Activated CD8-positive, alpha-beta memory T cell treated with anti-CD3 and anti-CD28 coated beads for 4 hours (primary cell): Measurements from ENCODE around the gene NXF1.
A peak's percentile ranks its signal among the peaks of the same experiment; 100 is the strongest.
"Not testable (repeated sequence)": the region's sequence is repeated elsewhere in the genome, so short reads cannot be mapped to it uniquely, and the experiment has no call there.

Experiments
- DNase-seq, 2 donors: peaks; one replicate each; pipeline ENCODE4 v3.0.0-alpha.2; 2020; ENCODE audit warnings: low read depth in 2 of 2

Gene NXF1

GRCh38 chr11:62805076-62805892 lies at the start of gene NXF1:
Gene NXF1 (minus strand): TSS chr11:62805440. CDS start chr11:62805356, 84 bp downstream.
- peak; percentile 87 for DNase-seq

GRCh38 chr11:62854013-62854824 lies 49.0 kb upstream of the NXF1 start:
- DNase-seq, result no peak

GRCh38 chr11:62853279-62853965 lies 48.2 kb upstream of the NXF1 start:
- no peak for DNase-seq

- no peak for DNase-seq
These were observed 47.4 kb upstream of the NXF1 start for GRCh38 chr11:62852523-62853188.

GRCh38 chr11:62851807-62852522 lies 46.7 kb upstream of the NXF1 start:
- DNase-seq, result no peak

- no peak for DNase-seq
These were observed 45.9 kb upstream of the NXF1 start for GRCh38 chr11:62850911-62851806.

GRCh38 chr11:62847767-62848314 lies 42.6 kb upstream of the NXF1 start:
- no peak for DNase-seq

- no peak for DNase-seq
These were observed 40.9 kb upstream of the NXF1 start for GRCh38 chr11:62846177-62846576.

- DNase-seq, result no peak
These were observed 38.9 kb upstream of the NXF1 start for GRCh38 chr11:62844154-62844553.

- no peak for DNase-seq
These were observed 38.2 kb upstream of the NXF1 start for GRCh38 chr11:62843466-62843865.

- DNase-seq, result not testable (repeated sequence)
These were observed 37.7 kb upstream of the NXF1 start for GRCh38 chr11:62842891-62843290.

- no peak for DNase-seq
These were observed 37.0 kb upstream of the NXF1 start for GRCh38 chr11:62842171-62842741.

GRCh38 chr11:62841361-62842170 lies 36.3 kb upstream of the NXF1 start:
- peak; percentile 62 to 73 for DNase-seq

- DNase-seq, result peak; percentile 53 to 64
These were observed 35.6 kb upstream of the NXF1 start for GRCh38 chr11:62840721-62841360.

- peak; percentile 80 to 90 for DNase-seq
These were observed 34.1 kb upstream of the NXF1 start, which contains the start of gene WDR74 for GRCh38 chr11:62839050-62839945. Gene WDR74 (minus strand): TSS chr11:62839590. CDS start chr11:62839570, 20 bp downstream.

GRCh38 chr11:62835336-62835735 lies 30.1 kb upstream of the NXF1 start:
- no peak for DNase-seq
